HG02763 (cell line): Measurements from ENCODE around the gene MYO5A.
A peak's percentile ranks its signal among the peaks of the same experiment; 100 is the strongest.

ENCODE experiments used
- ATAC-seq: cut with Tn5 transposase; IDR thresholded peaks from one replicate; pipeline ENCODE4 v1.9.1; 2021; ENCODE audit warnings: mild to moderate bottlenecking, moderate library complexity; ENCODE audit not compliant: unreplicated experiment

Gene MYO5A

GRCh38 chr15:52378746-52379394 lies 149.8 kb downstream of the MYO5A start:
- ATAC-seq, result peak; percentile 49

GRCh38 chr15:52370010-52370409 lies 158.7 kb downstream of the MYO5A start:
- no peak for ATAC-seq

GRCh38 chr15:52369455-52369854 lies 159.2 kb downstream of the MYO5A start:
- ATAC-seq, result no peak

DNA sequence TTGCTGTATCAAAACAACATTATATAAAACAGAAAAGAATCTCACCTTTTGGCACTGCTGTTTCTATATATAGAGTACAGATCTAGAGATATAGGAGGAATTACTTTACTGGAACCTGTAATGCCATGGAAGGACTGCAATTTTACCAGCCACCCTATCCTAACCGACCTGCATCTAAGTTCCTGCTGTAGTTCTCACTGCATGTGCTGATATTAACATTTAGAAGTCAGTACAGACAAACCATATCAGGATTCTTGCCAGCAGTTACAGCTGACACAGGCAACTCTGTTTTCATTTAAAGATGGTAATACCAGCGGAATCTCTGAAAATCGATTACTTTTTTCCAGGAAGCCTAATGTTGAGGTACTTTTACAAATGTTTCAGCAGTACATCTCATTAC lies 159.7 kb downstream of the MYO5A start:
- ATAC-seq, result no peak

GRCh38 chr15:52368402-52368801 lies 160.3 kb downstream of the MYO5A start:
- no peak for ATAC-seq

GRCh38 chr15:52362497-52362896 lies 166.2 kb downstream of the MYO5A start:
- no peak for ATAC-seq

- ATAC-seq, result no peak
Observed at GRCh38 chr15:52361975-52362494, 166.6 kb downstream of the MYO5A start.

DNA sequence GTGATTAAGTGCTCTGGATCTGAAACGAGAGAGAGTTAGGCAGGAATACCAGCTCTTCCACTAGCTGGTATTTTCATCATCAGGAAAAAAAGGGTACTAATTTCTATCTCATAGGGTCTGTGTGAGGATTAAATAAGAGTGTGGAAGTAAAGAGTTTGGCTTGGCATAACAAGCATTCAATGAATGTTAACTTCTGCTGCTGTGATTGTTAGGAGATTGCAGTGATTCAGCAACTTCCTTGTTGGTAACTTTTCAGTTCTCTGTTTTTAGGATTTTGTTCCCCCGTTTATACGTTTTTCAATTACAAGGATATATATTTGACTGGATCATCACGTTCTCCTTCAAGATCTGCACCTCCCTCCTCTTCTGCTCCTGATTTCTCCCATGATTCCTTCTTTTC lies 167.2 kb downstream of the MYO5A start:
- ATAC-seq, result no peak

- ATAC-seq, result no peak
Observed at GRCh38 chr15:52360229-52361203, 168.2 kb downstream of the MYO5A start.

DNA sequence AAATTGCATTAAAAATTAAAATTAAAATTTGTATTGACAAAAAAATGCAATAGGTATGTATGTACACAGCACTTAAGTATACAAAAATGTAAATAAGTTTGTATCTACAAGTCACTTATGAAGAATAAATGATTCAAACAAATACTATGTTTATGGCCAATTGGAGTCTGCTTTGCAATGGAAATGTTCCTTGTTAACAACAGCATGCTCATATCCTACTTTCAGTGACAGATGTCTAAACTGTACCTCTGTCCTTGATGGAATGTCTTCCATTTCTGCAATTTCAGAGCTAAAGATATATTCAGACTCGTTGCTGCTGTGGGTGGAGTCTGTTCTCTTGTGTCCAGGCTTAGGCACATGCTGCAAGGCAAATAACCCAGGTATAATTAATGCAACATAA lies 169.0 kb downstream of the MYO5A start:
- no peak for ATAC-seq

- ATAC-seq, result no peak
Observed at GRCh38 chr15:52357949-52358348, 170.7 kb downstream of the MYO5A start.

DNA sequence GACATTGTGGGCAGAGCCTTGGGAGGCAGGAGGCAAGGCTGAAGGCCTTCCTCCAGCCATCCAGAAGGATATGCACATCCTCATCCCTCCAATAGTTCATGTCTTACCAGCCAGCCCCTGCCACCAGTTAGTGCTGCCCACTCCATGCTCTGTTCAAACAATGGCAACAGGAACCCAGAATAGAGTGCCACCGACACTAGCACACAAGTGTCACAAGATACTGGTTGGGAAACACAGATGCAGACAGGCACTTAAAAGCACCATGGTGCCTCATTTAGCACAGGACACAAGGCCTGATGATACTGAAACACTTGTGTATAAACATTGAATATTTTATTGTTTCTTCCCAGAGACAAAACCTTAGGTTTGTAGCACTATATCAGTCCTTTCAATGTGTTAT lies 176.6 kb downstream of the MYO5A start:
- no peak for ATAC-seq

GRCh38 chr15:52351206-52351908 lies 177.3 kb downstream of the MYO5A start:
- ATAC-seq, result no peak

GRCh38 chr15:52350423-52350822 lies 178.3 kb downstream of the MYO5A start:
- ATAC-seq, result no peak

GRCh38 chr15:52349052-52349700 lies 179.5 kb downstream of the MYO5A start:
- ATAC-seq, result no peak

GRCh38 chr15:52348056-52348745 lies 180.5 kb downstream of the MYO5A start:
- no peak for ATAC-seq

DNA sequence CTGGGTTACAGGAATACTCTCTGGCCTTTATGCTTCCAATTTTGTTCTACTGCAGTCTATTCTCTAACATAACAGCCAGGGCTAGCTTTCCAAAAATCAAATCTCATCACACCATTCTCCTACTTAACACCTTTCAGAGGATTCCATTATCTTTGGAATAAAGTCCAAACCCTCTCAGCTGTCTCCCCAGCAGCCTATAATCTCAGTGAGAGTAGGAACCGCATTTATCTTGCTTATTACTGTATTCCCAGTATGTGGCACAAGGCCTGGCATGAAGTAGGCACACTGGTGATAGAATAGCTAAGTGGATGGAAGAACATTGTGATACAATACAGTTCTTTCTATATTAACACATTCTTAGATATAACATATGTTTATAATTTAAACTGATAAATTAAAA lies 184.1 kb downstream of the MYO5A start:
- no peak for ATAC-seq

- no peak for ATAC-seq
Observed at GRCh38 chr15:52343831-52344230, 184.8 kb downstream of the MYO5A start.

GRCh38 chr15:52340093-52340492 lies 188.6 kb downstream of the MYO5A start:
- no peak for ATAC-seq

- ATAC-seq, result no peak
Observed at GRCh38 chr15:52338891-52339290, 189.8 kb downstream of the MYO5A start.
